HCT116 (cell line): Measurements from ENCODE around the gene WWOX. TPM values are rescaled to one million over a fixed set of nuclear protein-coding genes. Genes with fewer than 3 reads are reported as not detected.

Experiments
- ATAC-seq: fragments of 200-7000 bp; cut with Tn5 transposase; 2 replicates; pipeline ENCODE4 v1.9.1; 2020; ENCODE audit warnings: mild to moderate bottlenecking, moderate library complexity
- BruUV-seq: library from RNA; stranded (reverse); fragments of 400-500 nt; replicated peaks from 2 replicates; lab custom pipeline; 2021; lab: Mats Ljungman, UMichigan
- CTCF ChIA-PET: fragments of 300-600 bp; sonication (Branson Sonifier 250); formaldehyde crosslinking; loops from one replicate; lab custom pipeline; 2021; ENCODE audit warnings: antibody characterized with exemption; lab: Charles Lee
- POLR2A ChIA-PET: fragments of 300-600, 350-600 bp; sonication (Branson Sonifier 250); formaldehyde crosslinking; loops from one replicate; lab custom pipeline; 2021; ENCODE audit warnings: antibody characterized with exemption; lab: Charles Lee
- RAD21 ChIA-PET, 2 experiments: fragments of 300-600 bp; sonication (Branson Sonifier 250); formaldehyde crosslinking; loops; one replicate each; lab custom pipeline; 2023; ENCODE audit warnings: low total read pairs in 2 of 2; ENCODE audit not compliant: uncharacterized antibody in 2 of 2, unreplicated experiment in 2 of 2, low non-redundant PET in 1 of 2; lab: Charles Lee
- DNase-seq: peaks from one replicate; pipeline ENCODE4 v3.0.0-alpha.2; 2010; ENCODE audit warnings: low read depth, low spot score
- H2AFZ ChIP-seq: fragments of 200-600 bp; shearing (Covaris generic), sonication (generic); 2 replicates; pipeline ENCODE4 v1.6.1; 2017; ENCODE audit warnings: low read depth, mixed run types, mixed read lengths, antibody characterized with exemption, low read length; ENCODE audit not compliant: poor library complexity, severe bottlenecking
- H3K27ac ChIP-seq: 2 replicates; pipeline ENCODE4 v1.5.1; 2012; ENCODE audit warnings: low read depth, low read length
- H3K27me3 ChIP-seq: fragments of 200-600 bp; sonication (generic); 2 replicates; pipeline ENCODE4 v1.6.1; 2016; ENCODE audit warnings: mixed run types, low read length, mixed read lengths; ENCODE audit not compliant: insufficient read depth
- H3K36me3 ChIP-seq, 2 experiments: fragments of 200-500 bp in 1 of 2; fragments of 200-600 bp in 1 of 2; sonication (Bioruptor generic) in 1 of 2; sonication (generic) in 1 of 2; 2 replicates each; pipeline versions ENCODE4 v1.5.1 to v1.6.1; 2014 to 2016; ENCODE audit warnings: low read length in 2 of 2, inconsistent platforms in 1 of 2, mixed read lengths in 1 of 2, mixed run types in 1 of 2; ENCODE audit not compliant: insufficient read depth in 2 of 2, control insufficient read depth in 1 of 2
- H3K4me1 ChIP-seq, 2 experiments: fragments of 200-600 bp in 1 of 2; sonication (generic) in 1 of 2; 2 replicates each; pipeline versions ENCODE4 v1.5.1 to v1.6.1; 2012 to 2017; ENCODE audit warnings: low read length in 2 of 2, inconsistent platforms in 1 of 2, mild to moderate bottlenecking in 1 of 2, mixed read lengths in 1 of 2, mixed run types in 1 of 2, moderate library complexity in 1 of 2; ENCODE audit not compliant: insufficient read depth in 2 of 2, control insufficient read depth in 1 of 2
- H3K4me2 ChIP-seq: fragments of 200-600 bp; sonication (generic); 2 replicates; pipeline ENCODE4 v1.6.1; 2017; ENCODE audit warnings: mixed run types, low read length, mixed read lengths
- H3K4me3 ChIP-seq, 2 experiments: fragments of 200-600 bp in 1 of 2; sonication (generic) in 1 of 2; replicated peaks in 1 of 2; 2 replicates each; pipeline ENCODE4 v1.5.1; 2011 to 2016; ENCODE audit warnings: low read length in 2 of 2, control low read depth in 1 of 2, low read depth in 1 of 2, mild to moderate bottlenecking in 1 of 2, mixed read lengths in 1 of 2, mixed run types in 1 of 2
- H3K79me2 ChIP-seq: fragments of 200-600 bp; sonication (generic); 2 replicates; pipeline ENCODE4 v1.6.1; 2017; ENCODE audit warnings: mild to moderate bottlenecking, mixed run types, low read length, moderate library complexity, mixed read lengths; ENCODE audit not compliant: insufficient read depth
- H3K9ac ChIP-seq: fragments of 200-600 bp; sonication (generic); 2 replicates; pipeline ENCODE4 v1.6.1; 2016; ENCODE audit warnings: low read length, mixed read lengths
- H3K9me2 ChIP-seq: fragments of 200-600 bp; sonication (generic), shearing (Covaris generic); 2 replicates; pipeline ENCODE4 v1.6.1; 2017; ENCODE audit warnings: mixed run types, mild to moderate bottlenecking, moderate library complexity; ENCODE audit not compliant: insufficient read depth
- H3K9me3 ChIP-seq, 2 experiments: fragments of 200-500 bp in 1 of 2; fragments of 200-600 bp in 1 of 2; sonication (Bioruptor generic) in 1 of 2; sonication (generic) in 1 of 2; 2 replicates each; pipeline ENCODE4 v1.6.1; 2014 to 2017; ENCODE audit warnings: low read length in 2 of 2, mixed read lengths in 2 of 2, inconsistent platforms in 1 of 2, low read depth in 1 of 2, mild to moderate bottlenecking in 1 of 2, mixed run types in 1 of 2, moderate library complexity in 1 of 2; ENCODE audit not compliant: control insufficient read depth in 1 of 2, insufficient read depth in 1 of 2
- H4K20me1 ChIP-seq: fragments of 200-600 bp; sonication (generic), shearing (Covaris generic); 2 replicates; pipeline ENCODE4 v1.6.1; 2017; ENCODE audit warnings: mixed run types, mild to moderate bottlenecking, moderate library complexity; ENCODE audit not compliant: insufficient read depth
- CBX3 ChIP-seq: IDR thresholded peaks from 2 replicates; pipeline ENCODE4 v1.6.1; 2012; ENCODE audit warnings: low read depth
- CEBPB ChIP-seq: IDR thresholded peaks from 2 replicates; pipeline ENCODE4 v1.6.1; 2012; ENCODE audit warnings: low read depth
- CTCF ChIP-seq, 3 experiments: fragments of 200-600 bp in 1 of 3; sonication (generic) in 1 of 3; IDR thresholded peaks in 2 of 3; conservative IDR thresholded peaks in 1 of 3; 2 replicates each; pipeline ENCODE4 v1.5.1; 2012 to 2017; ENCODE audit warnings: low read depth in 2 of 3, low read length in 2 of 3, antibody characterized with exemption in 1 of 3, borderline replicate concordance in 1 of 3, control low read depth in 1 of 3, mild to moderate bottlenecking in 1 of 3, mixed read lengths in 1 of 3, mixed run types in 1 of 3, moderate library complexity in 1 of 3; ENCODE audit not compliant: insufficient read depth in 1 of 3
- EZH2 ChIP-seq: fragments of 200-600 bp; sonication (generic); IDR thresholded peaks from 2 replicates; pipeline ENCODE4 v1.6.1; 2017; ENCODE audit warnings: antibody characterized with exemption, mixed run types
- EZH2phosphoT487 ChIP-seq: fragments of 200-600 bp; IDR thresholded peaks from 2 replicates; pipeline ENCODE4 v1.6.1; 2018; ENCODE audit warnings: antibody characterized with exemption, borderline replicate concordance
- FOSL1 ChIP-seq: IDR thresholded peaks from 2 replicates; pipeline ENCODE4 v1.6.1; 2012; ENCODE audit warnings: low read depth
- JUND ChIP-seq: IDR thresholded peaks from 2 replicates; pipeline ENCODE4 v1.6.1; 2012
- POLR2A ChIP-seq: IDR thresholded peaks from 2 replicates; pipeline ENCODE4 v1.7.0; 2011; ENCODE audit warnings: borderline replicate concordance; ENCODE audit not compliant: insufficient read depth, insufficient read length; ENCODE audit errors: extremely low read depth
- POLR2AphosphoS5 ChIP-seq: IDR thresholded peaks from 2 replicates; pipeline ENCODE4 v1.6.1; 2011; ENCODE audit warnings: mild to moderate bottlenecking, low read depth, low read length, moderate library complexity
- RAD21 ChIP-seq: IDR thresholded peaks from 2 replicates; pipeline ENCODE4 v1.6.1; 2012; ENCODE audit warnings: low read depth, mild to moderate bottlenecking
- REST ChIP-seq: IDR thresholded peaks from 2 replicates; pipeline ENCODE4 v1.6.1; 2012; ENCODE audit warnings: low read depth
- SIN3A ChIP-seq: IDR thresholded peaks from 2 replicates; pipeline ENCODE4 v1.6.1; 2012; ENCODE audit warnings: low read depth
- TCF7L2 ChIP-seq: IDR thresholded peaks from 2 replicates; pipeline ENCODE4 v1.7.0; 2011; ENCODE audit warnings: borderline replicate concordance, inconsistent platforms; ENCODE audit not compliant: insufficient read depth, insufficient read length; ENCODE audit errors: extremely low read depth
- ZBTB33 ChIP-seq: IDR thresholded peaks from 2 replicates; pipeline ENCODE4 v1.6.1; 2011; ENCODE audit warnings: mild to moderate bottlenecking, low read length, moderate library complexity; ENCODE audit not compliant: insufficient replicate concordance; ENCODE audit errors: extremely low read depth
- ZFX ChIP-seq: fragments of 450-650 bp; IDR thresholded peaks from 2 replicates; pipeline ENCODE4 v1.6.1; 2017
- ZNF274 ChIP-seq: fragments of 200-500 bp; sonication (Bioruptor generic); IDR thresholded peaks from 2 replicates; pipeline ENCODE4 v1.6.1; 2014; ENCODE audit warnings: mild to moderate bottlenecking, low read depth, low read length, inconsistent platforms
- intact Hi-C: fragments of 100-400 bp; cut with micrococcal nuclease; formaldehyde crosslinking; loops from 2 replicates; pipeline ENCODE4 v1.10.0; 2022
- total RNA-seq: library from RNA; stranded (reverse); gene quantifications from one replicate; pipeline ENCODE4 v1.2.1, GENCODE V29; 2021; ENCODE audit not compliant: unreplicated experiment

Gene WWOX
- total RNA-seq, 1 experiment from 2014 or later: 13.7 TPM

GRCh38 chr16:79109771-79110170 lies 1010.3 kb downstream of the WWOX start (continued):
- TF ChIP-seq ZBTB33 (no peak), EZH2phosphoT487 (no peak)
- TF ChIP-seq, all 23 proteins: peak for 0

- no peak for ATAC-seq
- intact Hi-C loops: no loop called here
- DNase-seq: no peak
- TF ChIP-seq SIN3A: no peak
- no peak for TF ChIP-seq RAD21
- TF ChIP-seq TCF7L2: no peak
- no peak for TF ChIP-seq EZH2phosphoT487
- no peak for TF ChIP-seq ZBTB33
- no peak for TF ChIP-seq ZFX
- no peak for TF ChIP-seq EZH2
- no peak for TF ChIP-seq ZNF274
- TF ChIP-seq CTCF (IDR thresholded peaks at IDR 0.05 in 2 of 3, conservative IDR thresholded peaks at IDR 0.05 in 1 of 3; ENCODE audit: borderline replicate concordance in 1 of 3, insufficient read depth in 1 of 3, low read depth in 2 of 3, low read length in 2 of 3): no peak
- no peak for TF ChIP-seq JUND
- TF ChIP-seq POLR2AphosphoS5: no peak
- TF ChIP-seq REST: no peak
- TF ChIP-seq FOSL1: no peak
- no peak for TF ChIP-seq CEBPB
- no peak for TF ChIP-seq CBX3
- TF ChIP-seq POLR2A: no peak
These were observed 1010.8 kb downstream of the WWOX start for GRCh38 chr16:79110242-79110641.

More at GRCh38 chr16:79110242-79110641, 1010.8 kb downstream of the WWOX start:
- H3K9me3 ChIP-seq: peaks cover 0 to 12% of the 10 kb centered on the region in 2 experiments; a peak in 2 of 4 replicates
- no peak overlapping the region for H3K9ac ChIP-seq
- H3K4me1 ChIP-seq: no peaks in the 10 kb centered on the region
- no peaks in the 10 kb centered on the region for H3K9me2 ChIP-seq
- no peaks in the 10 kb centered on the region for H4K20me1 ChIP-seq
- no peaks in the 10 kb centered on the region for H3K36me3 ChIP-seq
- H3K4me2 ChIP-seq: no peak overlapping the region
- H3K4me3 ChIP-seq: no peak overlapping the region
- POLR2A ChIA-PET: no interaction called here
- no TSS peak for BruUV-seq
- RAD21 ChIA-PET: no interaction called here
- no peaks in the 10 kb centered on the region for H3K79me2 ChIP-seq
- no peak overlapping the region for H2AFZ ChIP-seq
- H3K27me3 ChIP-seq: no peaks in the 10 kb centered on the region
- H3K27ac ChIP-seq: no peak overlapping the region
- CTCF ChIA-PET: no interaction called here
